Kidney (tissue), 14 donors: ENCODE results near the gene TMEM204. TPM values are rescaled to one million over a fixed set of nuclear protein-coding genes. Genes with fewer than 3 reads are reported as not detected.

Experiments
- DNase-seq, 5 donors: peaks; one replicate each; pipeline ENCODE4 v3.0.0-alpha.2; 2013 to 2020
- FAIRE-seq: peaks from 2 replicates; lab custom pipeline; 2012; peaks lifted over from hg19 to GRCh38; lab: Jason Lieb, UNC
- H3K27ac ChIP-seq, 2 donors: one replicate each; pipeline ENCODE4 v1.7.0; 2013; ENCODE audit warnings: low read depth in 2 of 2, low read length in 2 of 2, inconsistent platforms in 1 of 2
- H3K27me3 ChIP-seq: one replicate; pipeline ENCODE4 v1.7.1; 2013; ENCODE audit warnings: low read length, inconsistent platforms; ENCODE audit not compliant: control insufficient read depth, insufficient read depth
- H3K36me3 ChIP-seq, 3 donors: one replicate each; pipeline versions ENCODE4 v1.7.0 to v1.7.1; 2013; ENCODE audit warnings: low read length in 3 of 3, control low read depth in 1 of 3, inconsistent platforms in 1 of 3; ENCODE audit not compliant: insufficient read depth in 3 of 3, control insufficient read depth in 2 of 3
- H3K4me1 ChIP-seq, 3 donors: one replicate each; pipeline versions ENCODE4 v1.7.0 to v1.7.1; 2013; ENCODE audit warnings: low read length in 3 of 3, inconsistent platforms in 1 of 3, low read depth in 1 of 3; ENCODE audit not compliant: control insufficient read depth in 2 of 3, insufficient read depth in 2 of 3
- H3K4me3 ChIP-seq, 3 donors: one replicate each; pipeline versions ENCODE4 v1.7.0 to v1.8.1; 2013; ENCODE audit warnings: low read length in 3 of 3, control low read depth in 1 of 3, inconsistent platforms in 1 of 3
- H3K9ac ChIP-seq, 3 donors: one replicate each; pipeline versions ENCODE4 v1.7.0 to v1.7.1; 2013; ENCODE audit warnings: low read length in 3 of 3, control low read depth in 1 of 3, inconsistent platforms in 1 of 3
- H3K9me3 ChIP-seq, 3 donors: one replicate each; pipeline versions ENCODE4 v1.7.0 to v1.7.1; 2013; ENCODE audit warnings: low read length in 3 of 3, control low read depth in 1 of 3, inconsistent platforms in 1 of 3; ENCODE audit not compliant: control insufficient read depth in 2 of 3, insufficient read depth in 1 of 3
- CTCF ChIP-seq: IDR thresholded peaks from 3 replicates; pipeline ENCODE4 v1.5.1; 2012; ENCODE audit warnings: mild to moderate bottlenecking, moderate library complexity, borderline replicate concordance; ENCODE audit not compliant: insufficient read depth; ENCODE audit errors: extremely low read depth
- intact Hi-C: fragments of 100-400 bp; cut with DNase I; formaldehyde crosslinking; loops from one replicate; pipeline ENCODE4 v1.11.1; 2022
- polyA plus RNA-seq: library from polyadenylated mRNA; stranded (reverse); fragments of 350-450 nt; fragmentation: Illumina TruSeq; extraction: RNeasy Lipid Tissue Mini Kit (QIAGEN cat#74804); gene quantifications from one replicate; pipeline ENCODE4 v1.2.3, GENCODE V29; 2014; ENCODE audit warnings: low read depth, low replicate concordance; ENCODE audit not compliant: insufficient read depth
- total RNA-seq: library from RNA; stranded (reverse); fragmentation: NEBNext Ultra II Directional; extraction: Animal tissue kit (Norgen Biotek cat#: 25700); gene quantifications from one replicate; pipeline ENCODE4 v1.2.1, GENCODE V29; 2021
- donor health status: control.
- donor health status: control.
- donor health status: control.
- donor health status: control.
- donor health status: control.
- donor health status: DM: yes; HTN: yes; CAD: no.
- donor health status: Normal renal cell carcinoma (clear cell type).

Gene TMEM204
- total and polyA plus RNA-seq, 2 donors from 2014 or later = 40.9 to 49.5 TPM

DNA sequence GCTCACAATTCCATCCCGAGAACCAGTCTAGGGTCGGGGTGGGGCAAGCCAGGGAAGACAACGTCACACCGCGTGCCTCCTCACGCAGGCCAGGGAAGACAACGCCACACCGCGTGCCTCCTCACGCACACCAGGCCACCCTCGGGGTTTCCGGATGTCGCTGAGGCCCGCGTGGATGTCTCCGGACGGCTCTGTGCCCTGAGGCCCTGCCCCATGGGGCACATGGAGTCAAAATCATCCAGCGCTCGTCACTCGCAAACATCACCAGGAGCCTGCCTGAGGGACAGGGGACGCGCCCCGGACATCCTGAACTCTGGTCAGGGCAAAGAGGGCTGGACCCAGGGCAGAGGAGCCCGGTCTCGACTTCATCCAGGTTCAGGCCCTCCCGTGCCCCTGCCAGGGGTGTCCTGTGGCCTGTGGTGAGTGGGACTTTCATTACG lies 3.7 kb downstream of the TMEM204 start:
- Histone ChIP-seq H3K4me1 (peaks cover 0 to 30% (median 0%) of the 10 kb centered on the region in 3 donors), H3K9me3 (no peaks in the 10 kb centered on the region), H3K27me3 (no peaks in the 10 kb centered on the region), H3K27ac (no peak overlapping the region), H3K9ac (no peak overlapping the region), H3K36me3 (peaks cover 0 to 21% (median 0%) of the 10 kb centered on the region in 3 donors), H3K4me3 (peak overlapping the region in 2 of 3 donors; percentile 75 to 81)
- DNase-seq (peak in 1 of 5 donors; percentile 75), FAIRE-seq (no peak)
- intact Hi-C loops = no loop called here
- TF ChIP-seq CTCF = no peak

DNA sequence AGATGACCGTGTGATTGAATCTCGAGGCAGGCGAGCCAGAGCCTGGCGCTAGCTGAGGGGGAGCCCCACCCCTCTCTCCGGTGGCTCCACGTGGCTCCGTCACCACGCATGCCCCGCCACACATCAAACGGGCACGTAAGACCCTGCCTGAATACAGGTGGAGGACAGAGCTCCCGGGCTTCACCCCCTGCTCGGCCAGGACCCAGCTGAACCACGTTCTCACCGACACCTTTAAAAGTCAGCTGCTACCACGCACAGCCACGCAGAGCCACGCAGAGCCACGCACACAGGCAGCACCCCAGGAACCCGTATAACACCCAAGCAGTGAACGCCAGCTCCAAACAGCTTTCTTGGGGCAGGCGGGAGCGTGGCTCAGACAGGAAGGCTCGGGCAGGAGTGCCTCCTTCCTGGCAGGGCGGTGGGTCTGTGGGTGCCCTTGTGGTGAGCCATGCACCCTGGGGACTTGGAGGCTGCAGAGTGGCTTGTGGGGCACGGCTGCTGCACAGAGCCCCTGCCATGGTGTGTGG lies 4.4 kb downstream of the TMEM204 start:
- intact Hi-C loops = no loop called here
- Histone ChIP-seq H3K4me1 (peaks cover 0 to 37% (median 0%) of the 10 kb centered on the region in 3 donors), H3K36me3 (peaks cover 0 to 24% (median 0%) of the 10 kb centered on the region in 3 donors)

DNA sequence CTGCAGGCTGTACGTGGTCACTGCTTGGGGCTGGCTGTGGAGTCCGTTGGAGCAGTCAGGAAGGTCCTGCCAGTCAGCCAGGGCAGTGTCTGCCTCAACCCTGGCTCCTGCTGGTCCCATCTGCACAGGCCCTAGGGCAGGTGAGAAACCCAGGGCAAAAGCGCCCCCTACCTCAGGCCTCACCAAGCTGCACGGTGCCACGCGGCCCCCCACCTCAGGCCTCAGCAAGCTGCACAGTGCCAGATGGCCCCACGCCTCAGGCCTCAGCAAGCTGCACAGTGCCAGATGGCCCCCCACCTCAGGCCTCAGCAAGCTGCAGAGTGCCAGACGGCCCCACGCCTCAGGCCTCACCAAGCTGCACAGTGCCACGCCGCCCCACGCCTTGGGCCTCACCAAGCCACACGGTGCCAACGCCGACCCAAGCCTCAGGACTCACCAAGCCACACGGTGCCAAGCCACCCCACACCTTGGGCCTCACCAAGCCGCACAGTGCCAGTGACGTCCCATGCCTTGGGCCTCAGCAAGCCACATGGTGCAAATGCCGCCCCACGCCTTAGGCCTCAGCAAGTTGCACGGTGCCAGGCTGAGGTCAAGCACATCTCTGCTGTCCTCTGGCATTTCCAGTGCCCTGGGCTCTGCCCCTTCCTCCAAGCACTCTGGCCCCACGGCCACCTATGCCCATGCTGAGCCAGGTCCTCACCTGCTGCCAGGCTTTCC lies 5.5 kb downstream of the TMEM204 start:
- Histone ChIP-seq H3K9ac (no peak overlapping the region), H3K4me3 (peak overlapping the region in 1 of 3 donors; percentile 75), H3K27ac (no peak overlapping the region), H3K4me1 (peaks cover 0 to 39% (median 3%) of the 10 kb centered on the region in 3 donors), H3K27me3 (no peaks in the 10 kb centered on the region), H3K9me3 (no peaks in the 10 kb centered on the region), H3K36me3 (peaks cover 0 to 27% (median 0%) of the 10 kb centered on the region in 3 donors)
- FAIRE-seq = no peak
- no peak for TF ChIP-seq CTCF
- intact Hi-C loops = no loop called here
- DNase-seq = peak in 1 of 5 donors; percentile 67

More for the DNA sequence above, 4.4 kb downstream of the TMEM204 start:
- no peak for TF ChIP-seq CTCF
- peak overlapping the region in 2 of 3 donors; percentile 75 to 81 for H3K4me3 ChIP-seq
- DNase-seq (peak in 1 of 5 donors; percentile 67), FAIRE-seq (no peak)
- H3K9me3 ChIP-seq = no peaks in the 10 kb centered on the region
- H3K27me3 ChIP-seq = no peaks in the 10 kb centered on the region
- no peak overlapping the region for H3K9ac ChIP-seq
- no peak overlapping the region for H3K27ac ChIP-seq
